Muscle of back (tissue), 11 donors: Measurements from ENCODE around the gene ARID5A. TPM values are rescaled to one million over a fixed set of nuclear protein-coding genes. Genes with fewer than 3 reads are reported as not detected.

Experiments
- DNase-seq, 3 donors: peaks; one replicate each; pipeline versions ENCODE4 v3.0.0 to v3.0.0-alpha.2; 2013
- polyA plus RNA-seq, 10 donors: library from polyadenylated mRNA; unstranded; fragments of 120-200 nt; gene quantifications; one replicate each; pipeline ENCODE4 v1.2.1, GENCODE V29; 2013; ENCODE audit not compliant: insufficient read length in 10 of 10

The ARID5A gene
- polyA plus RNA-seq, 10 donors, result 16.9 to 42.0 (median 23.4) TPM

GRCh38 chr2:96596596-96596995, 60.0 kb downstream of the ARID5A start:
- no peak for DNase-seq

DNA sequence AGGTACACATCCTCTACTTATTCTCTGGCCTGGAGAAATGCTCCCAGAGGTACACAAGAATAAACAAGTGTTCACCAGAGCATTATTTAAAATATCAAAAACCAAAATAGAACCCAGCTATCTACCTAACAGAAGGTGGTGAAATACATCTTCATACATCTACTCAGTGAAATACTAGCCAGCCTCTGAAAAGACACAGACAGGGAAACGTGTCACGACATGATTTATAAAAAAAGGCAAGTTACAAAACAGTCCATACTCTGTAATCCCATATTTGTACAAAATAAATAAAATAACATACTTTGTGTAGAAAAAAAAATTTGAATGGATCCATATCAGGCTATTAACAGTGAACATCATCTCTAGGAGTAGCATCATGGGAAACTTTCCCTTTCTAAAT, 63.4 kb downstream of the ARID5A start:
- DNase-seq, result no peak

- DNase-seq, result no peak
Measured at GRCh38 chr2:96601382-96602292, 65.1 kb downstream of the ARID5A start.

Other genes with a start within 250 kb of the ARID5A start
- gene SNRNP200, start 231.2 kb upstream of the ARID5A start, polyA plus RNA-seq, result 100 to 1,000 TPM in 2 of 10 donors, 10 to 100 TPM in 8; 78.0 to 108 (median 89.2) TPM
- 1 to 10 TPM; 2.3 to 6.0 (median 3.3) TPM for gene ITPRIPL1, start 211.4 kb upstream of the ARID5A start, polyA plus RNA-seq
- 10 to 100 TPM in 4 of 10 donors, 1 to 10 TPM in 6; 7.0 to 17.9 (median 9.6) TPM for gene NCAPH, start 201.0 kb upstream of the ARID5A start, polyA plus RNA-seq
- gene NEURL3, start 31.4 kb upstream of the ARID5A start, polyA plus RNA-seq, result under 1 TPM in 7 of 10 donors, not detected in 3; 0.09 to 0.39 (median 0.18) TPM
- gene KANSL3, start 101.6 kb downstream of the ARID5A start, polyA plus RNA-seq, result 10 to 100 TPM; 23.7 to 38.7 (median 30.8) TPM
- 1 to 10 TPM in 4 of 10 donors, under 1 TPM in 6; 0.26 to 2.7 (median 0.80) TPM for gene FER1L5, start 106.0 kb downstream of the ARID5A start, polyA plus RNA-seq
- gene LMAN2L, start 203.3 kb downstream of the ARID5A start, polyA plus RNA-seq, result 10 to 100 TPM; 20.8 to 27.5 (median 25.9) TPM
- 10 to 100 TPM; 16.4 to 39.2 (median 29.7) TPM for gene CNNM4, start 224.2 kb downstream of the ARID5A start, polyA plus RNA-seq